ENCODE measurements around the gene TXNL4A. TPM values are rescaled to one million over a fixed set of nuclear protein-coding genes. Genes with fewer than 3 reads are reported as not detected.

Gene TXNL4A
- total RNA-seq, 4 donors from 2014 or later = 14.0 to 44.5 (median 19.4) TPM

DNA sequence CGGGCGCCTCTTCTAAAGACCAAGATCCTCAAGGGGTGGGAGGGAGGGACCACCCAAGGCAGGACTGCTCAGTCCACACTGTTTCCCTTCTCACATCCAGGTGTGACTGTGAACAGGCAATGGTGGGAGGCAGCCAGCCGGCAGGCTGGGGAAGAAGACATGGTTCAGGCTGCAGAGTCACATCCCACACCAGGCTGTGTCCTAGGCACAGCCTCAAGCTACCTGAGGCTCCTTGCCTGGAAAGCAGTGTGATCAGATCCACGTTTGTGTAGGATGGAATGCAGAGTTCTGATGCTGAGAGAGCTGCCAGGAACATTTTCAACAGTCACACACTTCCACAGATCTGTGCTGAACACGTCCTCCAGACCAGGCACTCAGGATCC, 53.3 kb downstream of the TXNL4A start:
- DNase-seq = peak in 2 of 3 donors; percentile 21 to 44
- peaks cover 0 to 18% (median 1%) of the 10 kb centered on the region in 4 donors for H3K9me3 ChIP-seq
- peaks cover 0 to 14% (median 0%) of the 10 kb centered on the region in 4 donors for H3K4me1 ChIP-seq

DNA sequence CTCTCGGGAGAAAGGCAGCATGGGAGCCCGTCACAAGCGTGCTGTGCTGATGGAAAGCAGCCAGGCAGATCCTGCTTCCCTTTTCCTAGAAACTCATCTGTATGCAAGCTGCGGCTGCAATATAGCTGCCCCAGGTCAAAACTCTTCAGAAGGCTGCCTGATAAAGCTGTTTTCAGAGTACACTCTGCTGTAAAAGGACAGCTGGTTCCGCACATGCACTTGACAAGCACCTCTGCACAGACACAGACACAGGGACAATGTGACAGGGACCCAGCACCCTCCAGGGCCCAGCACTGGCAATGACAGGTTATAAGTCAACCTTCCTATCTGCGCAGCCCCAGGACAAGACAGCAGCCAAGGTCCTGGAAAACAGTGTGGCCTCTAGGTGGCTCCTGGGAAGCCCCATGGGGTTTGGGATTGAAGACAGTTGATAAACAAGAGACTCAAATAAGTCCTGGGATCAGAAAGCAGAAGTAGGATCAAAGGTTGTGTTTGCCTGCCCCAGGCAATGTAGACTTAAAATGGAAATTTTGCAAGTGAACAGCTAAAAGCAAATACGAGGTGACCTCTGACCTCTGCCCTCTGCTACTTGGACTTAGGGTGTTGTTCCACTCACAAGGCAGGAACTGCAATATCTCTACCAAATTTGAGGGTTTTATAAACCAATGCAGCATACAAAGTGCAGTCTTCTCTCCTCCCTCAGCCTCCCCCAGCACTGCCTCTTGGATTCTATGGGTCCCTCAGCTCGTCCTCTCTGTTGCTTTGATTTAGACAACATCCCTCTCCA, 53.9 kb downstream of the TXNL4A start:
- Histone ChIP-seq H3K36me3 (peaks cover 0 to 16% (median 0%) of the 10 kb centered on the region in 3 donors), H3K4me1 (peaks cover 0 to 14% (median 0%) of the 10 kb centered on the region in 4 donors), H3K9me3 (peaks cover 0 to 18% (median 1%) of the 10 kb centered on the region in 4 donors), H3K4me3 (no peak overlapping the region), H3K27me3 (no peaks in the 10 kb centered on the region), H3K27ac (peak overlapping the region in 2 of 4 donors; percentile 18 to 57)
- TF ChIP-seq POLR2A (IDR thresholded peaks at IDR 0.05) = no peak
- TF ChIP-seq, protein P1, sequence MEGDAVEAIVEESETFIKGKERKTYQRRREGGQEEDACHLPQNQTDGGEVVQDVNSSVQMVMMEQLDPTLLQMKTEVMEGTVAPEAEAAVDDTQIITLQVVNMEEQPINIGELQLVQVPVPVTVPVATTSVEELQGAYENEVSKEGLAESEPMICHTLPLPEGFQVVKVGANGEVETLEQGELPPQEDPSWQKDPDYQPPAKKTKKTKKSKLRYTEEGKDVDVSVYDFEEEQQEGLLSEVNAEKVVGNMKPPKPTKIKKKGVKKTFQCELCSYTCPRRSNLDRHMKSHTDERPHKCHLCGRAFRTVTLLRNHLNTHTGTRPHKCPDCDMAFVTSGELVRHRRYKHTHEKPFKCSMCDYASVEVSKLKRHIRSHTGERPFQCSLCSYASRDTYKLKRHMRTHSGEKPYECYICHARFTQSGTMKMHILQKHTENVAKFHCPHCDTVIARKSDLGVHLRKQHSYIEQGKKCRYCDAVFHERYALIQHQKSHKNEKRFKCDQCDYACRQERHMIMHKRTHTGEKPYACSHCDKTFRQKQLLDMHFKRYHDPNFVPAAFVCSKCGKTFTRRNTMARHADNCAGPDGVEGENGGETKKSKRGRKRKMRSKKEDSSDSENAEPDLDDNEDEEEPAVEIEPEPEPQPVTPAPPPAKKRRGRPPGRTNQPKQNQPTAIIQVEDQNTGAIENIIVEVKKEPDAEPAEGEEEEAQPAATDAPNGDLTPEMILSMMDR (IDR thresholded peaks at IDR 0.05) = peak in 3 of 6 experiments; percentile 39 to 51 (median 42)
- DNase-seq = peak in 2 of 3 donors; percentile 51 to 69

More for the DNA sequence above, 53.3 kb downstream of the TXNL4A start:
- H3K4me3 ChIP-seq = no peak overlapping the region
- peaks cover 0 to 12% (median 0%) of the 10 kb centered on the region in 3 donors for H3K36me3 ChIP-seq
- peak overlapping the region in 2 of 4 donors; percentile 18 to 57 for H3K27ac ChIP-seq
- H3K27me3 ChIP-seq = no peaks in the 10 kb centered on the region
- TF ChIP-seq POLR2A (IDR thresholded peaks at IDR 0.05) = no peak
- TF ChIP-seq, protein P1 (IDR thresholded peaks at IDR 0.05) = no peak

DNA sequence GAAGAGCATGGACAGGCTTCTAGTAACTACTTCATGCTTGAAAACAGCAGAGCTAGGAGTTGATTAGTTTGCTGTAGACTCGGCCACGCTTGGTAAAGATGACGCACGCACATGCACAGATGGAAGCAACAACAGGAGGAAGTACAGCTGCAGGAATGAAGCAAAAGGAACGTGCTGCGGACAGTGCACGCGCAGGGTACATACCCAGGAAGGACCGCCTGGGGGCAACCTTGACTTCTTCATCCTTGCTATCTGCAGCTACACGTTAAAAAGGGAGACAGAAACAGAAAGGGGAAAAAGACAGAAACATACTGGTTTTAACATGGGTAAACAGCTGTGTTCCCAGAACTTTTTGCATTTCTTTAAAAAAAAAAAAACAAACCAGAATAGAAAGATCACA, 54.6 kb downstream of the TXNL4A start:
- H3K4me1 ChIP-seq = peaks cover 0 to 14% (median 0%) of the 10 kb centered on the region in 4 donors
- TF ChIP-seq POLR2A (IDR thresholded peaks at IDR 0.05) = no peak
- TF ChIP-seq, protein P1 (IDR thresholded peaks at IDR 0.05) = peak in 3 of 6 experiments; percentile 29 to 44 (median 43)
- peak in 2 of 3 donors; percentile 60 to 65 for DNase-seq
- H3K36me3 ChIP-seq = peaks cover 0 to 23% (median 0%) of the 10 kb centered on the region in 3 donors
- H3K27ac ChIP-seq = no peak overlapping the region
- H3K9me3 ChIP-seq = peaks cover 0 to 25% (median 4%) of the 10 kb centered on the region in 4 donors
- no peak overlapping the region for H3K4me3 ChIP-seq
- no peaks in the 10 kb centered on the region for H3K27me3 ChIP-seq

DNA sequence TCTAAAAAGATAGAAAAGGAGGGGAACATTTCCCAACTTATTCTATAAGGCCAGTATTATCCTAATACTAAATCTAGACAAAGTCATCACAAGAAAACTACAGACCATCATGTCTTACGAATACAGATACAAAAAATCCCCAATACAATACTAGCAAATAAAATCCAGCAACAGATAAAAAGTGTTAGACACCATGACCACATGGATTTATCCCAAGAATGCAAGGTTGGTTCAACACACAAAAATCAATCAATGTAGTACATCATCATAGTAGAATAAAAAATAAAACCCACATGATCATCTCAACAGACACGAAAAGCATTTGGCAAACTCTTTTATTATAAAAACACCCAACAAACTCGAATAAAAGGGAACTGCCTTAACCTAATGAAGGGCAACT, 55.5 kb downstream of the TXNL4A start:
- H3K9me3 ChIP-seq = peaks cover 0 to 26% (median 7%) of the 10 kb centered on the region in 4 donors
- no peak overlapping the region for H3K27ac ChIP-seq

DNA sequence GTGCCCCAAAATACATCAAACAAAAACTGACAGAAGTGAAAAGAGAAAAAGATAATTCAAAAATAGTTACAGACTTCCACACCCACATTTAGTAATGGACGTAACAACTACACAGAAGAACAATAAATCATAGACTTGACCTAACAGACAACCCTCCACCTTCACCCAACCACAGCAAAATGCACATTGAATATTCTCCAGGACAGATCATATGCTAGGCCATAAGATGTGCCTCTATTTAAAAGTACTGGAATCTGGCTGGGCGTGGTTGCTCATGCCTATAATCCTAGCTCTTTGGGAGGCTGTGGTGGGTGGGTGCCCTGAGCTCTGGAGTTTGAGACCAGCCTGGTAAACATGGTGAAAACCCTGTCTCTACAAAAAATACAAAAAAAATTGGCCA, 56.9 kb downstream of the TXNL4A start:
- no peak overlapping the region for H3K4me3 ChIP-seq
- peaks cover 0 to 34% (median 0%) of the 10 kb centered on the region in 3 donors for H3K36me3 ChIP-seq
- no peak for DNase-seq
- H3K27ac ChIP-seq = no peak overlapping the region
- H3K27me3 ChIP-seq = no peaks in the 10 kb centered on the region
- peaks cover 0 to 26% (median 7%) of the 10 kb centered on the region in 4 donors for H3K9me3 ChIP-seq
- peaks cover 0 to 14% (median 0%) of the 10 kb centered on the region in 4 donors for H3K4me1 ChIP-seq
- no peak for TF ChIP-seq POLR2A (IDR thresholded peaks at IDR 0.05)
- TF ChIP-seq, protein P1 (IDR thresholded peaks at IDR 0.05) = no peak

More for the DNA sequence above, 55.5 kb downstream of the TXNL4A start:
- TF ChIP-seq, protein P1 (IDR thresholded peaks at IDR 0.05) = no peak
- TF ChIP-seq POLR2A (IDR thresholded peaks at IDR 0.05) = no peak
- no peak for DNase-seq
- Histone ChIP-seq H3K4me3 (no peak overlapping the region), H3K27me3 (no peaks in the 10 kb centered on the region), H3K36me3 (peaks cover 0 to 31% (median 0%) of the 10 kb centered on the region in 3 donors), H3K4me1 (peaks cover 0 to 14% (median 0%) of the 10 kb centered on the region in 4 donors)
